SK-N-SH treated with all-trans-retinoic acid at 6 μM for 48 hours (cell line): ENCODE data around the gene TUBGCP2.

ENCODE experiments used
- ATAC-seq: fragments of 200-7000 bp; cut with Tn5 transposase; 3 replicates; pipeline ENCODE4 v1.9.1; 2020; ENCODE audit warnings: mild to moderate bottlenecking, moderate library complexity
- ARNTL ChIP-seq: fragments of 450-650 bp; formaldehyde crosslinking; IDR thresholded peaks from 2 replicates; pipeline ENCODE4 v1.5.0; 2020; ENCODE audit warnings: low read depth, mild to moderate bottlenecking, moderate library complexity, borderline replicate concordance
- BACH2 ChIP-seq: fragments of 250-450 bp; sonication (Bioruptor Pico); IDR thresholded peaks from 2 replicates; pipeline ENCODE4 v1.9.0; 2021; ENCODE audit warnings: mild to moderate bottlenecking, borderline replicate concordance
- CREB5 ChIP-seq: fragments of 250-450 bp; sonication (Bioruptor Pico); IDR thresholded peaks from 2 replicates; pipeline ENCODE4 v1.5.1; 2020; ENCODE audit warnings: low read depth, mild to moderate bottlenecking, moderate library complexity
- CSDC2 ChIP-seq: fragments of 250-450 bp; sonication (Bioruptor Pico); IDR thresholded peaks from 2 replicates; pipeline ENCODE4 v1.5.0; 2020; ENCODE audit warnings: mild to moderate bottlenecking, moderate library complexity
- CSRNP3 ChIP-seq: fragments of 250-450 bp; sonication (Bioruptor Pico); IDR thresholded peaks from 2 replicates; pipeline ENCODE4 v1.5.1; 2021; ENCODE audit warnings: mild to moderate bottlenecking, moderate library complexity
- ESRRG ChIP-seq: fragments of 250-450 bp; sonication (Bioruptor Pico); IDR thresholded peaks from 2 replicates; pipeline ENCODE4 v1.6.1; 2021; ENCODE audit warnings: mild to moderate bottlenecking
- GLIS3 ChIP-seq: fragments of 250-450 bp; sonication (Bioruptor Pico); IDR thresholded peaks from 2 replicates; pipeline ENCODE4 v1.5.0; 2020; ENCODE audit warnings: mild to moderate bottlenecking, moderate library complexity
- ISL1 ChIP-seq: fragments of 250-450 bp; sonication (Bioruptor Pico); IDR thresholded peaks from 2 replicates; pipeline ENCODE4 v2.1.2; 2022; ENCODE audit warnings: mild to moderate bottlenecking, moderate library complexity
- OSR1 ChIP-seq: fragments of 250-450 bp; sonication (Bioruptor Pico); IDR thresholded peaks from 2 replicates; pipeline ENCODE4 v1.8.0; 2022; ENCODE audit warnings: moderate library complexity, mild to moderate bottlenecking, inconsistent platforms
- PATZ1 ChIP-seq: fragments of 250-450 bp; sonication (Bioruptor Pico); IDR thresholded peaks from 2 replicates; pipeline ENCODE4 v1.8.0; 2020; ENCODE audit warnings: mild to moderate bottlenecking, moderate library complexity, borderline replicate concordance
- POU6F1 ChIP-seq: fragments of 250-450 bp; sonication (Bioruptor Pico); IDR thresholded peaks from 2 replicates; pipeline ENCODE4 v1.8.0; 2021; ENCODE audit warnings: low read depth, mild to moderate bottlenecking, moderate library complexity, borderline replicate concordance
- PPARA ChIP-seq: fragments of 250-450 bp; sonication (Bioruptor Pico); IDR thresholded peaks from 2 replicates; pipeline ENCODE4 v1.5.0; 2020; ENCODE audit warnings: mild to moderate bottlenecking, borderline replicate concordance
- TCF4 ChIP-seq: fragments of 250-450 bp; sonication (Bioruptor Pico); IDR thresholded peaks from 2 replicates; pipeline ENCODE4 v1.8.0; 2021; ENCODE audit warnings: mild to moderate bottlenecking, moderate library complexity, borderline replicate concordance
- TOX ChIP-seq: fragments of 250-450 bp; sonication (Bioruptor Pico); IDR thresholded peaks from 2 replicates; pipeline ENCODE4 v1.8.0; 2021; ENCODE audit warnings: mild to moderate bottlenecking, moderate library complexity, borderline replicate concordance
- TSHZ2 ChIP-seq: fragments of 250-450 bp; sonication (Bioruptor Pico); IDR thresholded peaks from 2 replicates; pipeline ENCODE4 v1.5.0; 2020; ENCODE audit warnings: mild to moderate bottlenecking, moderate library complexity
- ZC3H10 ChIP-seq: fragments of 250-450 bp; sonication (Bioruptor Pico); IDR thresholded peaks from 2 replicates; pipeline ENCODE4 v1.5.1; 2021; ENCODE audit warnings: mild to moderate bottlenecking, moderate library complexity
- ZFP3 ChIP-seq: fragments of 250-450 bp; sonication (Bioruptor Pico); IDR thresholded peaks from 2 replicates; pipeline ENCODE4 v1.5.0; 2020; ENCODE audit warnings: mild to moderate bottlenecking, moderate library complexity
- ZFP30 ChIP-seq: fragments of 450-650 bp; formaldehyde crosslinking; IDR thresholded peaks from 2 replicates; pipeline ENCODE4 v1.5.0; 2022; ENCODE audit warnings: mild to moderate bottlenecking, moderate library complexity
- ZNF565 ChIP-seq: fragments of 450-650 bp; formaldehyde crosslinking; conservative IDR thresholded peaks from 2 replicates; pipeline ENCODE4 v1.5.0; 2020; ENCODE audit warnings: low read depth, mild to moderate bottlenecking, moderate library complexity
- ZNF70 ChIP-seq: fragments of 450-650 bp; formaldehyde crosslinking; IDR thresholded peaks from 2 replicates; pipeline ENCODE4 v1.5.0; 2020; ENCODE audit warnings: mild to moderate bottlenecking, moderate library complexity
- ZNF8 ChIP-seq: fragments of 450-650 bp; formaldehyde crosslinking; IDR thresholded peaks from 2 replicates; pipeline ENCODE4 v1.5.0; 2020; ENCODE audit warnings: mild to moderate bottlenecking, moderate library complexity

Gene TUBGCP2

GRCh38 chr10:133269367-133269766 lies 39.3 kb downstream of the TUBGCP2 start:
- TF ChIP-seq GLIS3 (CRISPR knock-in tag) (no peak), TCF4 (CRISPR knock-in tag) (no peak), ZFP30 (no peak), ZNF8 (CRISPR knock-in tag) (no peak), ZNF70 (CRISPR knock-in tag) (no peak), PATZ1 (no peak)
- ATAC-seq = no peak

GRCh38 chr10:133268532-133268931 lies 40.1 kb downstream of the TUBGCP2 start:
- no peak for ATAC-seq
- no peak for TF ChIP-seq GLIS3 (CRISPR knock-in tag)
- no peak for TF ChIP-seq TSHZ2 (CRISPR knock-in tag)
- TF ChIP-seq POU6F1 (CRISPR knock-in tag) = no peak
- no peak for TF ChIP-seq PATZ1
- no peak for TF ChIP-seq ARNTL (CRISPR knock-in tag)
- TF ChIP-seq TOX (CRISPR knock-in tag) = no peak
- TF ChIP-seq CREB5 (CRISPR knock-in tag) = no peak
- no peak for TF ChIP-seq ISL1 (CRISPR knock-in tag)
- no peak for TF ChIP-seq ZNF70 (CRISPR knock-in tag)
- TF ChIP-seq ZFP30 = no peak
- no peak for TF ChIP-seq CSDC2 (CRISPR knock-in tag)
- no peak for TF ChIP-seq ZNF8 (CRISPR knock-in tag)
- TF ChIP-seq BACH2 (CRISPR knock-in tag) = no peak
- no peak for TF ChIP-seq PPARA (CRISPR knock-in tag)
- no peak for TF ChIP-seq ZFP3 (CRISPR knock-in tag)
- TF ChIP-seq ZNF565 (CRISPR knock-in tag) = no peak
- TF ChIP-seq OSR1 (CRISPR knock-in tag) = no peak

- no peak for ATAC-seq
- TF ChIP-seq TOX (CRISPR knock-in tag) (no peak), GLIS3 (CRISPR knock-in tag) (no peak), ZC3H10 (CRISPR knock-in tag) (no peak), TCF4 (CRISPR knock-in tag) (no peak), CSRNP3 (CRISPR knock-in tag) (no peak), ESRRG (no peak), BACH2 (CRISPR knock-in tag) (no peak)
These were observed 40.8 kb downstream of the TUBGCP2 start for GRCh38 chr10:133267829-133268228.
